Nephron progenitor cell (in vitro differentiated cells): ENCODE measurements around the gene POLR2F.
A peak's percentile ranks its signal among the peaks of the same experiment; 100 is the strongest.

Source experiments
- DNase-seq: peaks from one replicate; pipeline ENCODE4 v3.0.0; 2021
- H3K27ac Mint-ChIP-seq: 2 replicates; pipeline ENCODE4 v1.8.0; 2021; ENCODE audit warnings: mild to moderate bottlenecking, moderate library complexity, mixed read lengths
- H3K27me3 Mint-ChIP-seq: 2 replicates; pipeline ENCODE4 v1.8.0; 2021; ENCODE audit warnings: mild to moderate bottlenecking, low read depth, mixed read lengths; ENCODE audit not compliant: poor library complexity
- H3K36me3 Mint-ChIP-seq: 2 replicates; pipeline ENCODE4 v1.8.0; 2021; ENCODE audit warnings: low read depth, mixed read lengths
- H3K4me1 Mint-ChIP-seq: 2 replicates; pipeline ENCODE4 v1.8.0; 2021; ENCODE audit warnings: mixed read lengths
- H3K4me3 Mint-ChIP-seq: 2 replicates; pipeline ENCODE4 v1.8.0; 2021; ENCODE audit warnings: mild to moderate bottlenecking, moderate library complexity, mixed read lengths
- H3K9me3 Mint-ChIP-seq: 2 replicates; pipeline ENCODE4 v1.8.0; 2021; ENCODE audit warnings: mild to moderate bottlenecking, moderate library complexity, mixed read lengths
- TF ChIP-seq, protein P1 (sequence below): fragments of 200-600 bp; sonication (generic); IDR thresholded peaks from 2 replicates; pipeline ENCODE4 v1.5.0; 2021; ENCODE audit warnings: antibody characterized with exemption

The POLR2F gene

DNA sequence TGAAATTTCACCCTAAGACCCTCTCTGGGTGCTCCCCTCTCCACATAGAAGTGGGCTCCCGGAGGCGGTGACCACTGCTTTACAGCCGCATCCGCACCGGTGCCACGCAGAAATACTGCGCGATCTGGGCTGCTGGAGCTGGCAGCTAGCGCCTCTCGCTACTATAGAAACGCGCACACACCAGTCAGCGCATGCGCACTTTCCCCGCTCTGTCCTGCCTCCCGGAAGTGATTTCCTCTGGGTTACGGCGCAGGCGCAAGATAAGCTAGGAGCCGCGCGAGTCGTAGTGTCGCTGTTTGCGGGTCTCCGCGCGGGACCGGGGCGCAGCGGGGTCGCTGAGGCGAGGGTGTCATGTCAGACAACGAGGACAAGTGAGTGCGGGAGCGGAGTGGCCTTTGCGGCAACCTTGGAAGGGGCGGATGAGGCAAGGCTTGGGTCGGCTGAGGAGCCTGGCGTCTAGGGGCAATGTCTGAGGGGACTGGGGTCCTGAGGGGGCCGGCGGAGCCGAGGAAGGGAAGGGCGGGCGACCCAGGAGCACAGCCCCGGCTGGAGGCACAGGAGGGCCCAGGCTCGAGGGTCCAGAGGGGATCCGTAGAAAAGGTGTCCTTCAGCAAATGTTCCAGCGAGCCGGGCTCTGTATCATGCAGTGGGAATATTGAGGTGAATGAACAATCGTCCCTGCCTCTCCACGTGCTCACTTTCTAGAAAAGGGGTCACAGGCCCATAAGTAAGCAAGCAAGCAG is at the start of gene POLR2F, which contains the start of gene C22orf23:
POLR2F (plus strand) TSS at position 263 of the 743 bp plus-strand sequence; CDS start at position 352, 89 bp downstream.
C22orf23 (minus strand) TSS at position 165 of the 743 bp plus-strand sequence. CDS start 452 bp downstream, outside the sequence.
- TF ChIP-seq, protein P1, sequence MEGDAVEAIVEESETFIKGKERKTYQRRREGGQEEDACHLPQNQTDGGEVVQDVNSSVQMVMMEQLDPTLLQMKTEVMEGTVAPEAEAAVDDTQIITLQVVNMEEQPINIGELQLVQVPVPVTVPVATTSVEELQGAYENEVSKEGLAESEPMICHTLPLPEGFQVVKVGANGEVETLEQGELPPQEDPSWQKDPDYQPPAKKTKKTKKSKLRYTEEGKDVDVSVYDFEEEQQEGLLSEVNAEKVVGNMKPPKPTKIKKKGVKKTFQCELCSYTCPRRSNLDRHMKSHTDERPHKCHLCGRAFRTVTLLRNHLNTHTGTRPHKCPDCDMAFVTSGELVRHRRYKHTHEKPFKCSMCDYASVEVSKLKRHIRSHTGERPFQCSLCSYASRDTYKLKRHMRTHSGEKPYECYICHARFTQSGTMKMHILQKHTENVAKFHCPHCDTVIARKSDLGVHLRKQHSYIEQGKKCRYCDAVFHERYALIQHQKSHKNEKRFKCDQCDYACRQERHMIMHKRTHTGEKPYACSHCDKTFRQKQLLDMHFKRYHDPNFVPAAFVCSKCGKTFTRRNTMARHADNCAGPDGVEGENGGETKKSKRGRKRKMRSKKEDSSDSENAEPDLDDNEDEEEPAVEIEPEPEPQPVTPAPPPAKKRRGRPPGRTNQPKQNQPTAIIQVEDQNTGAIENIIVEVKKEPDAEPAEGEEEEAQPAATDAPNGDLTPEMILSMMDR = no peak
- Mint-ChIP-seq H3K9me3 (no peaks in the 10 kb centered on the region), H3K27ac (peak within 1 kb of the TSS; percentile 85), H3K4me1 (peaks cover 40% of the 10 kb centered on the region), H3K4me3 (peak within 1 kb of the TSS; percentile 98), H3K36me3 (peaks cover 30% of the 10 kb centered on the region), H3K27me3 (peaks cover 17% of the 10 kb centered on the region)
- peak; percentile 98 for DNase-seq

DNA sequence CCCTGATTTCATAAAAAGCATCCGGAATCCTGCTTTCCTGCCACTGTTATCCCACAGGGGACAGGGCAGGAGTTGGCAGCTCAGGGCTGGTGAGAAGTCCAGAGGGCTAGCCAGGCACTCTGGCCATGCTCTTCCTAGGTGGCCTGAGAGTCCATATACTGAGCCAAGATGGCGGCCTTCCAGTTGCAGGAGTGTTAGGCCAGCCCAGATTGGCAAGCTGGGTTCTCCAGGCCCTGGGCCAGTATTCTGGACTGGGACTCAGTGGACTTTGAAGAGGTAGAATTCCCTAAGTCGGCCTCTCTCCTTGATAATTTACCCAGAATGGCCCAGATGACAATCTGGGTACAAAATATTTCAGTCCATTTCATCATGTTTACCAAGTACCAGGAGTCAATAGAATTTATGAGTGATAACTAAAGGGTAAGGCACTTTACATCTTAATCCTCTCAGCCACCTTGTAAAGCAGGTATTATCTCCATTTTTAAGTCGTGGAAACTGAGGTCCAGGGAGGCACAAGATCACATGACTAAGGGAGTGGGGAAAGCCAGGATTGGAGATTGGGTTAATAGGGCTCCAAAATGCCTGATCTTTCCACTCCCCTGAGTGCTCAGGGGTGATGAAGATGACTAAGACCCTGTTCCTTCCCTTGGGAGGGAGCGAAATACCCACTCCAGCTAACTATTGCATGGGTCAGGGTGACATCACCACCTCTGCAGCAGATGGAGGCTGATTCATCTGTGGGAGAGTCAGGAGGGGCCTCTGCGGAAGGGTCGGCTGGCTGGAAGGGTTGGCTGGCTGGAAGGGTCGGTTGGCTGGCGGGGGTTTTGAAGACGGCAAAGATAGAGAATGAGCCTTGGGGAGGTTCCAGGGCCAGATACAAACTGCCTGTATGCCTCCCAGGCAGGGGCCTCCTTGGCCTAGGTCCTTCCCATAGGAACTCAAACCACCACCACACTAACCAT is 48.6 kb upstream of the POLR2F start:
- Mint-ChIP-seq H3K9me3 (no peaks in the 10 kb centered on the region), H3K4me1 (peaks cover 33% of the 10 kb centered on the region)
- TF ChIP-seq, protein P1 = no peak

DNA sequence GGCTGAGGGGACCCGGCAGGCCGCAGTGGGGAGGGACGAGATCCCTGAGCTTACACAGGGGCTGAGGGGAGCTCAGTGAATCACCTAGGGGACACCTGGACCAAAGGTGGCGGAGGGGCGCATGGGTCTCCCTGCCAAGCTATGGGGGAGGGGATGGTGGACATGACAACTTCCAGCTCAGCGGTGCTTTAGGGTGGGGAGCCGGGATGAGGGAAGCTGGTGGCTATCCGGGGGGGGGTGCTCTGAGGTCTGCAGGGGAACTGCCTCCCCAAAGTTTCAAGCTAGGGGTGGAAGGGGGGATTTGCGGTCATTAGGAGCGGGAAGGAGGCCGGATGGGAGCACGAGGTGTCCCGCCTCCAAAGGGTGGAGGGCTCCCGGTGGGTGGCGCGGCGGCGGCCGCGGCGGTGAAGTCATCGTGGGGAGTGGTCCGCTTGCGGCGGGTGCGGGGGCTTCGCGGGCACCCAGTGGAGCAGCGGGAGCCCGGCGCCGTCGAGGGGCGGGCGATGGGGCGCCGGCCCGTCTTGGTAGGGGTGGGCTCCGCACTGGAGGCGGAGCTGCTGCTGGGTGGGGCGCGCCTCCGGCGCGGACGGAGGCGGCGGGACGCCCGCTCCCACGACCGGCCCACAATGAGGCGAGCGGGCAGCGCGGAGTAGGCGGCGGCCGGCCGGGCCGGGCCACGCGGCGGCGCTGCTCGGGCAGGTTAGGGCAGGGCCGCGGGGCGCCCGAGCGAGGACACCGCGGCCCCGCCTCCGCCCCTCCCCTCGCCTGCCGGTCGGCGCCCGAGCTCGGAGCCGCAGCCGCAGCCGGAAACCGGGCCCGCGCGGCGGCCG is 47.8 kb upstream of the POLR2F start, which contains the start of gene MICALL1:
MICALL1 (plus strand) TSS at position 764 of the 830 bp plus-strand sequence. CDS start 126 bp downstream, outside the sequence.
- H3K4me3 Mint-ChIP-seq = peak within 1 kb of the TSS; percentile 85
- peaks cover 10% of the 10 kb centered on the region for H3K36me3 Mint-ChIP-seq
- DNase-seq = peak; percentile 86
- TF ChIP-seq, protein P1 = no peak
- peaks cover 42% of the 10 kb centered on the region for H3K4me1 Mint-ChIP-seq
- H3K9me3 Mint-ChIP-seq = no peaks in the 10 kb centered on the region
- peak within 1 kb of the TSS; percentile 13 for H3K27ac Mint-ChIP-seq
- H3K27me3 Mint-ChIP-seq = no peaks in the 10 kb centered on the region

More for the DNA sequence above, 48.6 kb upstream of the POLR2F start:
- Mint-ChIP-seq H3K27ac (peak overlapping the region; percentile 13), H3K4me3 (peak overlapping the region; percentile 85), H3K27me3 (no peaks in the 10 kb centered on the region), H3K36me3 (peaks cover 10% of the 10 kb centered on the region)
- DNase-seq = peak; percentile 12

DNA sequence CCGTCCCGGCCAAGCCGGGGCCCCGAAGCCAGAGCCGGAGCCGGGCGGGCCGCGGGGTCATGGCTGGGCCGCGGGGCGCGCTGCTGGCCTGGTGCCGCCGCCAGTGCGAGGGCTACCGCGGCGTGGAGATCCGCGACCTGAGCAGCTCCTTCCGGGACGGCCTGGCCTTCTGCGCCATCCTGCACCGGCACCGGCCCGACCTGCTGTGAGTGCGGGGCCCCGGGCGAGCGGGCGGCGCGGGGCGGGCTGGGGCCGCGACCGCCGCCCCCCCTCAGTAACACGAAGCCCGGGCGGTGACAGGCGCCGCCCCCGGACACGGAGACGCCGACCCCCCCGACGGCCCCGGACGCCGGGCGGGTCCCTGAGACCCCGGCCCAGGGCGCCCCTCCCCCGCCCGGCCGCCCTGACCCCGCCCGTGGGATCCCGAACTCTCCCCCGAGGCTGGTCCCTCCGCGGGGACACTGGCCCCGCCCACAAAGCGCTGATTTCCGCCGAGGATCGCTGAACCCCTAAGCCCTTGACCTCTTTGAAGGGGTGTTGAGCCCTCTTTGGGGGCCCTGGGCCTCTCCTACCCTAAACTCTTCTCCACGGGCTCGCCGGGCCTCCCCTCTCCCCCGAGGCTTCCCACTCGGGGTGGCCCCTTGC is 47.0 kb upstream of the POLR2F start:
- Mint-ChIP-seq H3K27ac (no peak overlapping the region), H3K27me3 (no peaks in the 10 kb centered on the region), H3K9me3 (no peaks in the 10 kb centered on the region), H3K4me1 (peaks cover 49% of the 10 kb centered on the region), H3K4me3 (peak overlapping the region; percentile 83), H3K36me3 (peaks cover 10% of the 10 kb centered on the region)
- peak; percentile 56 for DNase-seq
- TF ChIP-seq, protein P1 = no peak
